HepG2 (cell line): Measurements from ENCODE around the gene HOXC5. TPM values are rescaled to one million over a fixed set of nuclear protein-coding genes. Genes with fewer than 3 reads are reported as not detected.
A peak's percentile ranks its signal among the peaks of the same experiment; 100 is the strongest.

Experiments used
- ARID2 ChIP-seq: sonication (generic); formaldehyde crosslinking; IDR thresholded peaks from 2 replicates; pipeline ENCODE4 v1.8.1; 2022; ENCODE audit warnings: mild to moderate bottlenecking, missing genetic modification reagents, borderline replicate concordance
- BCL3 ChIP-seq: sonication (generic); formaldehyde crosslinking; IDR thresholded peaks from 2 replicates; pipeline ENCODE4 v1.5.1; 2020; ENCODE audit warnings: mild to moderate bottlenecking, missing genetic modification reagents, moderate library complexity
- CCDC6 ChIP-seq: sonication (generic); formaldehyde crosslinking; IDR thresholded peaks from 2 replicates; pipeline ENCODE4 v1.8.1; 2022; ENCODE audit warnings: mild to moderate bottlenecking, missing genetic modification reagents, moderate library complexity
- CHD4 ChIP-seq: fragments of 200-600 bp; sonication (generic); IDR thresholded peaks from 2 replicates; pipeline ENCODE4 v1.7.0; 2017; ENCODE audit warnings: mild to moderate bottlenecking, low read length, borderline replicate concordance
- EP300 ChIP-seq, 3 experiments: sonication (generic) in 1 of 3; formaldehyde crosslinking in 1 of 3; IDR thresholded peaks; 2 replicates each; pipeline versions ENCODE4 v1.5.1 to v1.6.1; 2011 to 2020; ENCODE audit warnings: low read depth in 2 of 3, low read length in 2 of 3, borderline replicate concordance in 1 of 3, improper control_type of control experiment in 1 of 3, mild to moderate bottlenecking in 1 of 3, missing genetic modification reagents in 1 of 3, moderate library complexity in 1 of 3
- FOSL2 ChIP-seq: sonication (generic); formaldehyde crosslinking; IDR thresholded peaks from 2 replicates; pipeline ENCODE4 v1.4.0; 2020; ENCODE audit warnings: missing genetic modification reagents
- HOXA5 ChIP-seq: sonication (generic); formaldehyde crosslinking; IDR thresholded peaks from 2 replicates; pipeline ENCODE4 v1.4.0; 2020; ENCODE audit warnings: missing genetic modification reagents
- KDM3A ChIP-seq: IDR thresholded peaks from 2 replicates; pipeline ENCODE4 v1.6.1; 2018; ENCODE audit warnings: low read depth, missing compliant biosample characterization
- KMT2B ChIP-seq: IDR thresholded peaks from 2 replicates; pipeline ENCODE4 v1.6.1; 2016; ENCODE audit warnings: missing genetic modification reagents, missing compliant biosample characterization
- ONECUT2 ChIP-seq: sonication (generic); formaldehyde crosslinking; IDR thresholded peaks from 2 replicates; pipeline ENCODE4 v1.4.0; 2020; ENCODE audit warnings: missing genetic modification reagents
- POLR2G ChIP-seq: fragments of 200-400 bp; formaldehyde crosslinking; IDR thresholded peaks from 2 replicates; pipeline ENCODE4 v1.6.1; 2018; ENCODE audit warnings: mild to moderate bottlenecking, low read depth, low read length, moderate library complexity
- RBFOX2 ChIP-seq: fragments of 200-400 bp; formaldehyde crosslinking; IDR thresholded peaks from 2 replicates; pipeline ENCODE4 v1.6.1; 2017; ENCODE audit warnings: low read depth, mild to moderate bottlenecking, low read length
- STAT5B ChIP-seq: sonication (generic); formaldehyde crosslinking; IDR thresholded peaks from 2 replicates; pipeline ENCODE4 v1.4.0; 2020; ENCODE audit warnings: missing genetic modification reagents
- TSC22D2 ChIP-seq: sonication (generic); formaldehyde crosslinking; IDR thresholded peaks from 2 replicates; pipeline ENCODE4 v1.5.1; 2020; ENCODE audit warnings: missing genetic modification reagents, mild to moderate bottlenecking, borderline replicate concordance
- ZBTB38 ChIP-seq: sonication (generic); formaldehyde crosslinking; IDR thresholded peaks from 2 replicates; pipeline ENCODE4 v1.5.1; 2020; ENCODE audit warnings: mild to moderate bottlenecking, missing genetic modification reagents
- ZMYM3 ChIP-seq: sonication (generic); formaldehyde crosslinking; IDR thresholded peaks from 2 replicates; pipeline ENCODE4 v1.5.1; 2020; ENCODE audit warnings: mild to moderate bottlenecking, missing genetic modification reagents
- ZNF274 ChIP-seq: sonication (generic); formaldehyde crosslinking; IDR thresholded peaks from 2 replicates; pipeline ENCODE4 v1.5.1; 2020; ENCODE audit warnings: mild to moderate bottlenecking, missing genetic modification reagents
- ZNF335 ChIP-seq: sonication (generic); formaldehyde crosslinking; IDR thresholded peaks from 2 replicates; pipeline ENCODE4 v1.4.0; 2020; ENCODE audit warnings: missing genetic modification reagents
- ZNF644 ChIP-seq: IDR thresholded peaks from 2 replicates; pipeline ENCODE4 v1.6.1; 2016; ENCODE audit warnings: low read depth
- ZNF816 ChIP-seq: sonication (generic); formaldehyde crosslinking; IDR thresholded peaks from 2 replicates; pipeline ENCODE4 v1.8.0; 2022; ENCODE audit warnings: missing genetic modification reagents, mild to moderate bottlenecking, borderline replicate concordance
- ZSCAN20 ChIP-seq: sonication (generic); formaldehyde crosslinking; IDR thresholded peaks from 2 replicates; pipeline ENCODE4 v1.4.0; 2020; ENCODE audit warnings: missing genetic modification reagents, mild to moderate bottlenecking, borderline replicate concordance
- ZSCAN30 ChIP-seq: sonication (generic); formaldehyde crosslinking; IDR thresholded peaks from 2 replicates; pipeline ENCODE4 v1.5.0; 2020; ENCODE audit warnings: mild to moderate bottlenecking, missing genetic modification reagents
- polyA plus RNA-seq, 8 experiments: library from polyadenylated mRNA; depleted of rRNA in 3 of 8; stranded (reverse) in 7 of 8; unstranded in 1 of 8; fragments of >200 nt; fragmentation: Illumina TruSeq in 4 of 8; extraction: Trizol in 4 of 8; gene quantifications; 2 replicates each; pipeline versions ENCODE4 v1.2.1 to v1.2.3, GENCODE V29; 2011 to 2016; ENCODE audit warnings: low read depth in 4 of 8, missing spikeins in 1 of 8, mixed read lengths in 1 of 8; ENCODE audit not compliant: insufficient read depth in 1 of 8
- total RNA-seq, 5 experiments: library from RNA; depleted of rRNA; stranded (reverse); fragments of >200 nt; fragmentation: Illumina TruSeq; extraction: Trizol; gene quantifications; 2 replicates each; pipeline ENCODE4 v1.2.3, GENCODE V29; 2016; ENCODE audit warnings: low read depth in 1 of 5
- TF ChIP-seq, protein P1 (sequence below): sonication (generic); formaldehyde crosslinking; IDR thresholded peaks from 2 replicates; pipeline ENCODE4 v1.4.0; 2020; ENCODE audit warnings: missing genetic modification reagents, mild to moderate bottlenecking, borderline replicate concordance
- TF ChIP-seq, protein P2 (sequence below): sonication (generic); formaldehyde crosslinking; IDR thresholded peaks from 2 replicates; pipeline ENCODE4 v1.4.0; 2020; ENCODE audit warnings: missing genetic modification reagents
- TF ChIP-seq, protein P3 (sequence below): sonication (generic); formaldehyde crosslinking; IDR thresholded peaks from 2 replicates; pipeline ENCODE4 v1.4.0; 2020; ENCODE audit warnings: mild to moderate bottlenecking, missing genetic modification reagents

Gene HOXC5
- total and polyA plus RNA-seq, 2 of the 13 experiments (the other 11 are each of a cell fraction or from before 2014, with no cell fraction given) = not detected

DNA sequence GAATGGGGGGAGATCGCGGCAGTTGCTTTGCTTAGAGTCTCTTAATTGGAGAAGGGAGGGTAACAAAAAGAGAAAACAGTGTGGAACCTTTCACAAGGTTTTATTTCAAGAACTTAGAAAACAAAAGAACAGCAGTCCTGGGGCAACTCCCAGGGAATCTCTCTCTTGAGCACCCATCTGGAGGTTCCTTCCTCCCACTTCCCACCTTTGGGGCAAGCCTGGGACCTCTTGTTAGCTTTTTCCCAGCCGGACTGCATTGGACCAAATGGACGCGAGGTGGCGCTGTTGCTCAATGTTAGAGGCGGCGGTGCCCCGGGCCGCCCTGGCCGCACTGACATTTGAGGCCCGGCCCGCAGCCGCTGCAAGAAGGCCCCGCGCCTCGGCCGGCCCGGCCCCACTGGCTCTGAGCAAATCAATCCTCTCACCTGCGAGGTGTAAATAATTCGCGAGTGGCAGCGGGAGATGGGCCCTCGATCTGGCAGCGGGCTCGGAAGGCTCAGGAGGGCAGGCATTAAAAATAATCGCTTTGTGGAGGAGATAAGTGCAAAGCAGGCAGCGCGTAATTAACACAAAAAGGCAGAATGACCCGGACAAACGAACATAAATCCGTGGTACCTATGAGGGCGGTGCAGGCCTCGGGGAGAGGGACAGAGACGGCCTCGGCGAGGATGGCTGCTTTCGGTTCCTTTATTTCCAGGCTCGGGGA lies 26.8 kb upstream of the HOXC5 start (continued):
- TF ChIP-seq, protein P1, sequence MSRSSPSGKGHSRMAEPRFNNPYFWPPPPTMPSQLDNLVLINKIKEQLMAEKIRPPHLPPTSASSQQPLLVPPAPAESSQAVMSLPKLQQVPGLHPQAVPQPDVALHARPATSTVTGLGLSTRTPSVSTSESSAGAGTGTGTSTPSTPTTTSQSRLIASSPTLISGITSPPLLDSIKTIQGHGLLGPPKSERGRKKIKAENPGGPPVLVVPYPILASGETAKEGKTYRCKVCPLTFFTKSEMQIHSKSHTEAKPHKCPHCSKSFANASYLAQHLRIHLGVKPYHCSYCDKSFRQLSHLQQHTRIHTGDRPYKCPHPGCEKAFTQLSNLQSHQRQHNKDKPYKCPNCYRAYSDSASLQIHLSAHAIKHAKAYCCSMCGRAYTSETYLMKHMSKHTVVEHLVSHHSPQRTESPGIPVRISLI = no peak; the same call in 1 of the 2 replicates
- TF ChIP-seq EP300 (IDR thresholded peaks at IDR 0.05; ENCODE audit: low read depth in 2 of 2, low read length in 2 of 2) (no peak), EP300 (CRISPR knock-in tag; IDR thresholded peaks at IDR 0.05; ENCODE audit: borderline replicate concordance) (no peak), HOXA5 (0 out of 2 replicates have a peak, but pooled peaks have one; percentile 39), CCDC6 (CRISPR knock-in tag) (no peak), ZSCAN30 (CRISPR knock-in tag) (no peak), ZNF274 (CRISPR knock-in tag) (0 out of 2 replicates have a peak, but pooled peaks have one; percentile 41), KDM3A (CRISPR knock-in tag) (no peak; the same call in 1 of the 2 replicates), KMT2B (CRISPR knock-in tag) (no peak), BCL3 (CRISPR knock-in tag) (no peak), ONECUT2 (CRISPR knock-in tag) (no peak), ZBTB38 (CRISPR knock-in tag) (no peak), CHD4 (no peak), FOSL2 (no peak), ARID2 (CRISPR knock-in tag) (peak; percentile 49; the same call in 1 of the 2 replicates), POLR2G (no peak), ZNF335 (CRISPR knock-in tag) (no peak), ZNF644 (CRISPR knock-in tag) (no peak), STAT5B (CRISPR knock-in tag) (no peak), ZMYM3 (no peak), ZNF816 (no peak), RBFOX2 (no peak), ZSCAN20 (CRISPR knock-in tag) (no peak), TSC22D2 (CRISPR knock-in tag) (no peak)
- TF ChIP-seq, protein P2, sequence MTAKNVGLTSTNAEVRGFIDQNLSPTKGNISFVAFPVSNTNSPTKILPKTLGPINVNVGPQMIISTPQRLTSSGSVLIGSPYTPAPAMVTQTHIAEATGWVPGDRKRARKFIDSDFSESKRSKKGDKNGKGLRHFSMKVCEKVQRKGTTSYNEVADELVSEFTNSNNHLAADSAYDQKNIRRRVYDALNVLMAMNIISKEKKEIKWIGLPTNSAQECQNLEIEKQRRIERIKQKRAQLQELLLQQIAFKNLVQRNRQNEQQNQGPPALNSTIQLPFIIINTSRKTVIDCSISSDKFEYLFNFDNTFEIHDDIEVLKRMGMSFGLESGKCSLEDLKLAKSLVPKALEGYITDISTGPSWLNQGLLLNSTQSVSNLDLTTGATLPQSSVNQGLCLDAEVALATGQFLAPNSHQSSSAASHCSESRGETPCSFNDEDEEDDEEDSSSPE = no peak
- TF ChIP-seq, protein P3, sequence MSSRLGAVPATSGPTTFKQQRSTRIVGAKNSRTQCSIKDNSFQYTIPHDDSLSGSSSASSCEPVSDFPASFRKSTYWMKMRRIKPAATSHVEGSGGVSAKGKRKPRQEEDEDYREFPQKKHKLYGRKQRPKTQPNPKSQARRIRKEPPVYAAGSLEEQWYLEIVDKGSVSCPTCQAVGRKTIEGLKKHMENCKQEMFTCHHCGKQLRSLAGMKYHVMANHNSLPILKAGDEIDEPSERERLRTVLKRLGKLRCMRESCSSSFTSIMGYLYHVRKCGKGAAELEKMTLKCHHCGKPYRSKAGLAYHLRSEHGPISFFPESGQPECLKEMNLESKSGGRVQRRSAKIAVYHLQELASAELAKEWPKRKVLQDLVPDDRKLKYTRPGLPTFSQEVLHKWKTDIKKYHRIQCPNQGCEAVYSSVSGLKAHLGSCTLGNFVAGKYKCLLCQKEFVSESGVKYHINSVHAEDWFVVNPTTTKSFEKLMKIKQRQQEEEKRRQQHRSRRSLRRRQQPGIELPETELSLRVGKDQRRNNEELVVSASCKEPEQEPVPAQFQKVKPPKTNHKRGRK = no peak
